K562 (cell line): ENCODE results near the gene C5orf24. TPM values are rescaled to one million over a fixed set of nuclear protein-coding genes. Genes with fewer than 3 reads are reported as not detected.

Experiments used
- FOSL1 ChIP-seq: fragments of 200-800 bp; sonication (Bioruptor generic); conservative IDR thresholded peaks from 2 replicates; pipeline ENCODE4 v1.6.1; 2016; ENCODE audit warnings: missing genetic modification characterization, missing compliant biosample characterization
- ILF3 ChIP-seq: fragments of 450-650 bp; IDR thresholded peaks from 2 replicates; pipeline ENCODE4 v1.6.1; 2018; ENCODE audit warnings: antibody characterized with exemption, mild to moderate bottlenecking, moderate library complexity, borderline replicate concordance
- MAZ ChIP-seq, 2 experiments: fragments of 450-650 bp in 1 of 2; sonication (generic) in 1 of 2; formaldehyde crosslinking; IDR thresholded peaks in 1 of 2; conservative IDR thresholded peaks in 1 of 2; 2 replicates each; pipeline versions ENCODE4 v1.4.0 to v1.5.0; 2020; ENCODE audit warnings: mild to moderate bottlenecking in 1 of 2, missing genetic modification reagents in 1 of 2
- MEF2D ChIP-seq: conservative IDR thresholded peaks from 2 replicates; pipeline ENCODE4 v1.6.1; 2016; ENCODE audit warnings: low read depth, missing genetic modification characterization, missing compliant biosample characterization
- PHTF2 ChIP-seq: fragments of 250-450 bp; sonication (Bioruptor Pico); IDR thresholded peaks from 2 replicates; pipeline ENCODE4 v1.5.0; 2021; ENCODE audit warnings: mild to moderate bottlenecking
- SMARCA5 ChIP-seq: fragments of 450-650 bp; IDR thresholded peaks from 2 replicates; pipeline ENCODE4 v1.6.1; 2016
- TBP ChIP-seq: optimal IDR thresholded peaks from 2 replicates; pipeline ENCODE3; 2011; ENCODE audit warnings: low read depth, low read length, improper control_type of control experiment
- ZKSCAN1 ChIP-seq: fragments of 150-350 bp; IDR thresholded peaks from 2 replicates; pipeline ENCODE4 v1.6.1; 2016; ENCODE audit warnings: low read depth, low read length
- ZNF124 ChIP-seq: sonication (generic); formaldehyde crosslinking; IDR thresholded peaks from 2 replicates; pipeline ENCODE4 v1.8.1; 2022; ENCODE audit warnings: missing genetic modification reagents
- ZNF134 ChIP-seq: fragments of 250-450 bp; sonication (Bioruptor Pico); conservative IDR thresholded peaks from 2 replicates; pipeline ENCODE4 v1.4.0; 2020
- ZNF217 ChIP-seq: sonication (generic); formaldehyde crosslinking; IDR thresholded peaks from 2 replicates; pipeline ENCODE4 v1.8.0; 2022; ENCODE audit warnings: mild to moderate bottlenecking, missing genetic modification reagents
- ZNF830 ChIP-seq: fragments of 250-450 bp; sonication (Bioruptor Pico); IDR thresholded peaks from 2 replicates; pipeline ENCODE4 v1.5.0; 2021; ENCODE audit warnings: mild to moderate bottlenecking
- ZSCAN32 ChIP-seq: fragments of 450-650 bp; formaldehyde crosslinking; IDR thresholded peaks from 2 replicates; pipeline ENCODE4 v1.4.0; 2020; ENCODE audit warnings: mild to moderate bottlenecking, moderate library complexity
- polyA plus RNA-seq, 8 experiments: library from polyadenylated mRNA; depleted of rRNA in 4 of 8; stranded (reverse) in 5 of 8; unstranded in 3 of 8; fragments of >200 nt; fragmentation: Nextera tagmentation in 2 of 8; fragmentation: Illumina TruSeq in 1 of 8; extraction: Ambion mirVana in 2 of 8; extraction: Trizol in 1 of 8; gene quantifications; 2 replicates each; pipeline versions ENCODE4 v1.2.1 to v1.2.3, GENCODE V29; 2011 to 2014; ENCODE audit warnings: inconsistent platforms in 1 of 8, missing spikeins in 1 of 8
- total RNA-seq, 7 experiments: library from RNA; depleted of rRNA in 6 of 7; stranded (reverse); fragments of >200 nt in 6 of 7; fragmentation: Illumina TruSeq in 2 of 7; extraction: Trizol in 2 of 7; gene quantifications; 2 replicates each; pipeline versions ENCODE4 v1.2.1 to v1.2.3, GENCODE V29; 2011 to 2021; ENCODE audit warnings: low replicate concordance in 1 of 7
- TF ChIP-seq, protein P1 (sequence below): fragments of 250-450 bp; sonication (Bioruptor Pico); IDR thresholded peaks from 2 replicates; pipeline ENCODE4 v1.8.0; 2022; ENCODE audit warnings: moderate library complexity, mild to moderate bottlenecking, inconsistent platforms
- TF ChIP-seq, protein P2 (sequence below): sonication (generic); formaldehyde crosslinking; IDR thresholded peaks from 2 replicates; pipeline ENCODE4 v1.8.0; 2022; ENCODE audit warnings: mild to moderate bottlenecking, missing genetic modification reagents, borderline replicate concordance
- TF ChIP-seq, protein P3 (sequence below): sonication (generic); formaldehyde crosslinking; IDR thresholded peaks from 2 replicates; pipeline ENCODE4 v1.8.1; 2023; ENCODE audit warnings: mild to moderate bottlenecking, missing genetic modification reagents
- TF ChIP-seq, protein P4 (sequence below): sonication (generic); formaldehyde crosslinking; IDR thresholded peaks from 2 replicates; pipeline ENCODE4 v1.8.1; 2023; ENCODE audit warnings: mild to moderate bottlenecking, missing genetic modification reagents
- TF ChIP-seq, protein P5 (sequence below): sonication (generic); formaldehyde crosslinking; IDR thresholded peaks from 2 replicates; pipeline ENCODE4 v1.8.0; 2022; ENCODE audit warnings: mild to moderate bottlenecking, missing genetic modification reagents

Gene C5orf24
- total and polyA plus RNA-seq, 9 of the 15 experiments (the other 6 are each of a cell fraction or from before 2014, with no cell fraction given): 8.9 to 38.6 (median 28.4) TPM

DNA sequence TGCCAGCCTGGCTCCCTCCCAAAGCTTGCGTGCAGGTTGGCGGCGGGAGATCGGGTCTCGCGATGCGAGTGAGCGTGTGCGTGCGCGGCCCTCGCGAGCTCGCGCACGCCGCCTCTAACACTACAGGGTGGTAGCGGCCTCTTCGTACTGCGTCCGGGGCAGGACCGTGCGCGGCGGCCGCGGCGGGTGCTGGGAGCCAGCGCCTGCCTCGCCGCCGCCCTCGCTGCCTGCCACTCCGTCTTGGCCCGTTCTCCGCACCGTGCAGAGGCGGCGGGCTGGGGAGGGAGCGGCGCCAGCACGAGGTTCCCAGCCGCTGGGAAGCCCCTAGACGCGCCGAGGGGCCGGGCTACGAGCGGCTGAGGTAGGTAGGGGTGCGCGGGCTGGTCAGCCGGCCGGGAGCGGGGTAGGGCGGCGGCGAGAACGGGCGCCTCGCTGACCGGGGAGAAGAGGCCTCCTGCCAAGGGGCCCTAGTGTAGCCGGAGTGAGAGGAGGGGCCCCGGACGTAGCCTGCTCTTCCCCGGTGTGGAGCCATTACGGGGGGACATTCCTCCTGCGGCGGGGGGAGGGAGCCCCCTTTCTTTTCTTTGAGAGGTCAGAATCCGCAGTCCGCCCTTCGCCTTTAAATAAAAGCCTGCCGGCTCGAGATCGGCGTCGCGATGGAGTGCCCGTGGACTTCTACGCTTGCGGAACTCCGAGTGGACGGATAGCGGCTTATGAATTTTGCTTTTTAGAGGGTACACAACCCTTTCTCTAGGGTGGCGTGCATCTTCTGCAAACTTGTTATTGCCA is at the start of gene C5orf24 (continued):
- TF ChIP-seq, protein P1, sequence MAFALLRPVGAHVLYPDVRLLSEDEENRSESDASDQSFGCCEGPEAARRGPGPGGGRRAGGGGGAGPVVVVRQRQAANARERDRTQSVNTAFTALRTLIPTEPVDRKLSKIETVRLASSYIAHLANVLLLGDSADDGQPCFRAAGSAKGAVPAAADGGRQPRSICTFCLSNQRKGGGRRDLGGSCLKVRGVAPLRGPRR (CRISPR knock-in tag): no peak
- TF ChIP-seq, protein P2, sequence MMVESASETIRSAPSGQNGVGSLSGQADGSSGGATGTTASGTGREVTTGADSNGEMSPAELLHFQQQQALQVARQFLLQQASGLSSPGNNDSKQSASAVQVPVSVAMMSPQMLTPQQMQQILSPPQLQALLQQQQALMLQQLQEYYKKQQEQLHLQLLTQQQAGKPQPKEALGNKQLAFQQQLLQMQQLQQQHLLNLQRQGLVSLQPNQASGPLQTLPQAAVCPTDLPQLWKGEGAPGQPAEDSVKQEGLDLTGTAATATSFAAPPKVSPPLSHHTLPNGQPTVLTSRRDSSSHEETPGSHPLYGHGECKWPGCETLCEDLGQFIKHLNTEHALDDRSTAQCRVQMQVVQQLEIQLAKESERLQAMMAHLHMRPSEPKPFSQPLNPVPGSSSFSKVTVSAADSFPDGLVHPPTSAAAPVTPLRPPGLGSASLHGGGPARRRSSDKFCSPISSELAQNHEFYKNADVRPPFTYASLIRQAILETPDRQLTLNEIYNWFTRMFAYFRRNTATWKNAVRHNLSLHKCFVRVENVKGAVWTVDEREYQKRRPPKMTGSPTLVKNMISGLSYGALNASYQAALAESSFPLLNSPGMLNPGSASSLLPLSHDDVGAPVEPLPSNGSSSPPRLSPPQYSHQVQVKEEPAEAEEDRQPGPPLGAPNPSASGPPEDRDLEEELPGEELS: no peak; the same call in 1 of the 2 replicates
- TF ChIP-seq ZSCAN32: peak; percentile 43; the same call in 1 of the 2 replicates
- no peak for TF ChIP-seq SMARCA5
- no peak for TF ChIP-seq MEF2D
- TF ChIP-seq ZKSCAN1: peak; percentile 42; the same call in 1 of the 2 replicates
- TF ChIP-seq ZNF124 (CRISPR knock-in tag): no peak
- TF ChIP-seq TBP: peak; percentile 93
- TF ChIP-seq, protein P3, sequence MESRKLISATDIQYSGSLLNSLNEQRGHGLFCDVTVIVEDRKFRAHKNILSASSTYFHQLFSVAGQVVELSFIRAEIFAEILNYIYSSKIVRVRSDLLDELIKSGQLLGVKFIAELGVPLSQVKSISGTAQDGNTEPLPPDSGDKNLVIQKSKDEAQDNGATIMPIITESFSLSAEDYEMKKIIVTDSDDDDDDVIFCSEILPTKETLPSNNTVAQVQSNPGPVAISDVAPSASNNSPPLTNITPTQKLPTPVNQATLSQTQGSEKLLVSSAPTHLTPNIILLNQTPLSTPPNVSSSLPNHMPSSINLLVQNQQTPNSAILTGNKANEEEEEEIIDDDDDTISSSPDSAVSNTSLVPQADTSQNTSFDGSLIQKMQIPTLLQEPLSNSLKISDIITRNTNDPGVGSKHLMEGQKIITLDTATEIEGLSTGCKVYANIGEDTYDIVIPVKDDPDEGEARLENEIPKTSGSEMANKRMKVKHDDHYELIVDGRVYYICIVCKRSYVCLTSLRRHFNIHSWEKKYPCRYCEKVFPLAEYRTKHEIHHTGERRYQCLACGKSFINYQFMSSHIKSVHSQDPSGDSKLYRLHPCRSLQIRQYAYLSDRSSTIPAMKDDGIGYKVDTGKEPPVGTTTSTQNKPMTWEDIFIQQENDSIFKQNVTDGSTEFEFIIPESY (CRISPR knock-in tag): peak; percentile 65; the same call in 1 of the 2 replicates
- TF ChIP-seq FOSL1 (tag): peak; percentile 40; the same call in 1 of the 2 replicates
- 0 out of 2 replicates have a peak, but pooled peaks have one; percentile 11 for TF ChIP-seq PHTF2 (CRISPR knock-in tag)
- TF ChIP-seq ILF3: peak; percentile 97; the same call in 1 of the 2 replicates
- TF ChIP-seq, protein P4, sequence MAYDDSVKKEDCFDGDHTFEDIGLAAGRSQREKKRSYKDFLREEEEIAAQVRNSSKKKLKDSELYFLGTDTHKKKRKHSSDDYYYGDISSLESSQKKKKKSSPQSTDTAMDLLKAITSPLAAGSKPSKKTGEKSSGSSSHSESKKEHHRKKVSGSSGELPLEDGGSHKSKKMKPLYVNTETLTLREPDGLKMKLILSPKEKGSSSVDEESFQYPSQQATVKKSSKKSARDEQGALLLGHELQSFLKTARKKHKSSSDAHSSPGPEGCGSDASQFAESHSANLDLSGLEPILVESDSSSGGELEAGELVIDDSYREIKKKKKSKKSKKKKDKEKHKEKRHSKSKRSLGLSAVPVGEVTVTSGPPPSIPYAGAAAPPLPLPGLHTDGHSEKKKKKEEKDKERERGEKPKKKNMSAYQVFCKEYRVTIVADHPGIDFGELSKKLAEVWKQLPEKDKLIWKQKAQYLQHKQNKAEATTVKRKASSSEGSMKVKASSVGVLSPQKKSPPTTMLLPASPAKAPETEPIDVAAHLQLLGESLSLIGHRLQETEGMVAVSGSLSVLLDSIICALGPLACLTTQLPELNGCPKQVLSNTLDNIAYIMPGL (CRISPR knock-in tag): peak; percentile 60; the same call in 1 of the 2 replicates
- TF ChIP-seq, protein P5, sequence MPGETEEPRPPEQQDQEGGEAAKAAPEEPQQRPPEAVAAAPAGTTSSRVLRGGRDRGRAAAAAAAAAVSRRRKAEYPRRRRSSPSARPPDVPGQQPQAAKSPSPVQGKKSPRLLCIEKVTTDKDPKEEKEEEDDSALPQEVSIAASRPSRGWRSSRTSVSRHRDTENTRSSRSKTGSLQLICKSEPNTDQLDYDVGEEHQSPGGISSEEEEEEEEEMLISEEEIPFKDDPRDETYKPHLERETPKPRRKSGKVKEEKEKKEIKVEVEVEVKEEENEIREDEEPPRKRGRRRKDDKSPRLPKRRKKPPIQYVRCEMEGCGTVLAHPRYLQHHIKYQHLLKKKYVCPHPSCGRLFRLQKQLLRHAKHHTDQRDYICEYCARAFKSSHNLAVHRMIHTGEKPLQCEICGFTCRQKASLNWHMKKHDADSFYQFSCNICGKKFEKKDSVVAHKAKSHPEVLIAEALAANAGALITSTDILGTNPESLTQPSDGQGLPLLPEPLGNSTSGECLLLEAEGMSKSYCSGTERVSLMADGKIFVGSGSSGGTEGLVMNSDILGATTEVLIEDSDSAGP (CRISPR knock-in tag): peak; percentile 40; the same call in 1 of the 2 replicates
- peak; percentile 65 to 84; a peak in 3 of 4 replicates for TF ChIP-seq MAZ (CRISPR knock-in tag; conservative IDR thresholded peaks at IDR 0.05 in 1 of 2, IDR thresholded peaks at IDR 0.05 in 1 of 2)
- TF ChIP-seq ZNF217 (CRISPR knock-in tag): no peak
- no peak for TF ChIP-seq ZNF134 (CRISPR knock-in tag)
- TF ChIP-seq ZNF830 (CRISPR knock-in tag): 0 out of 2 replicates have a peak, but pooled peaks have one; percentile 76
